Activated naive CD4-positive, alpha-beta T cell treated with anti-CD3 and anti-CD28 coated beads, Interleukin-2, amount 50 U/mL, for 72 hours (primary cell): ENCODE data around the gene MTG2. TPM values are rescaled to one million over a fixed set of nuclear protein-coding genes. Genes with fewer than 3 reads are reported as not detected.

Experiments
- ATAC-seq, 2 donors: fragments of 150-1000 bp; cut with Tn5 transposase; 2 replicates each; pipeline ENCODE4 v1.10.0; 2021; ENCODE audit warnings: mild to moderate bottlenecking in 2 of 2, moderate library complexity in 2 of 2
- DNase-seq, 2 donors: peaks; one replicate each; pipeline ENCODE4 v3.0.0; 2021 to 2022; ENCODE audit warnings: low spot score in 2 of 2
- H3K27ac Mint-ChIP-seq, 2 donors: one replicate each; pipeline ENCODE4 v1.8.0; 2022; ENCODE audit warnings: mild to moderate bottlenecking in 2 of 2, mixed read lengths in 2 of 2
- H3K36me3 Mint-ChIP-seq, 2 donors: one replicate each; pipeline ENCODE4 v1.8.0; 2022; ENCODE audit warnings: mixed read lengths in 2 of 2
- H3K9me3 Mint-ChIP-seq, 2 donors: one replicate each; pipeline ENCODE4 v1.8.0; 2022; ENCODE audit warnings: mixed read lengths in 2 of 2
- total RNA-seq, 2 donors: library from RNA; stranded (reverse); gene quantifications; one replicate each; pipeline ENCODE4 v1.2.3, GENCODE V29; 2022

The MTG2 gene
- total RNA-seq, 2 donors from 2014 or later, result 33.9 to 39.5 TPM

DNA sequence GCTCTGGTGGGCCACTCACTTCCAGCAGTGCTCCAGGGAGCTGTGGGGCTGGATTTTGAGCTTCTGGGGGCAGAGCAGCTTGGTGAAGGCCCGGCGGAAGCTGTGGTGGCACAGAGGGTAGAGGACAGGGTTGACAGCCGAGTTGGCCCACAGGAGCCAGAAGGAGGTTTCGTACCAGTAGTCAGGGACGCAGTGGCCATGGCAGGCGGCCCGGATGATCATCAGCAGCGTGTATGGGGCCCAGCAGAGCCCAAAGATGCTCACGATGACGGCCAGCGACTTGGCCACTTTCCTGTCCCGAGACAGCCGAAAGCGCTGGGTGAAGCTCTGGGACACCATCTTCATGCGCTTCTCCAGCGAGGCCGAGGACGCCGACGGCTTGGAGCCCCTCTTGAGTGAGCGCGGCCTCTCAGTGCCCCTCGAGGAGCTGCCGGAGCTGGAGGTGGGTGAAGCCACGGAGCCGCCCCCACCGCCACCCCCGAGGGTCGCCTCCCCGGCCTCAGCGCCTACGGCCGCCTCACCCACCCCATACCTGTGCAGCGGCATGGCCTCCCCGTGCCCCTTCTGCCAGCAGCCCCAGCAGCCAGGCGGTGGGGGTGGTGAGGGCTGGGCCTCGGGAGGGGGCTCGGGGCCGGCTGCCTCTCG lies 33.3 kb downstream of the MTG2 start:
- DNase-seq (no peak), ATAC-seq (no peak)
- H3K27ac Mint-ChIP-seq, result no peak overlapping the region
- no peaks in the 10 kb centered on the region for H3K36me3 Mint-ChIP-seq
- no peaks in the 10 kb centered on the region for H3K9me3 Mint-ChIP-seq

DNA sequence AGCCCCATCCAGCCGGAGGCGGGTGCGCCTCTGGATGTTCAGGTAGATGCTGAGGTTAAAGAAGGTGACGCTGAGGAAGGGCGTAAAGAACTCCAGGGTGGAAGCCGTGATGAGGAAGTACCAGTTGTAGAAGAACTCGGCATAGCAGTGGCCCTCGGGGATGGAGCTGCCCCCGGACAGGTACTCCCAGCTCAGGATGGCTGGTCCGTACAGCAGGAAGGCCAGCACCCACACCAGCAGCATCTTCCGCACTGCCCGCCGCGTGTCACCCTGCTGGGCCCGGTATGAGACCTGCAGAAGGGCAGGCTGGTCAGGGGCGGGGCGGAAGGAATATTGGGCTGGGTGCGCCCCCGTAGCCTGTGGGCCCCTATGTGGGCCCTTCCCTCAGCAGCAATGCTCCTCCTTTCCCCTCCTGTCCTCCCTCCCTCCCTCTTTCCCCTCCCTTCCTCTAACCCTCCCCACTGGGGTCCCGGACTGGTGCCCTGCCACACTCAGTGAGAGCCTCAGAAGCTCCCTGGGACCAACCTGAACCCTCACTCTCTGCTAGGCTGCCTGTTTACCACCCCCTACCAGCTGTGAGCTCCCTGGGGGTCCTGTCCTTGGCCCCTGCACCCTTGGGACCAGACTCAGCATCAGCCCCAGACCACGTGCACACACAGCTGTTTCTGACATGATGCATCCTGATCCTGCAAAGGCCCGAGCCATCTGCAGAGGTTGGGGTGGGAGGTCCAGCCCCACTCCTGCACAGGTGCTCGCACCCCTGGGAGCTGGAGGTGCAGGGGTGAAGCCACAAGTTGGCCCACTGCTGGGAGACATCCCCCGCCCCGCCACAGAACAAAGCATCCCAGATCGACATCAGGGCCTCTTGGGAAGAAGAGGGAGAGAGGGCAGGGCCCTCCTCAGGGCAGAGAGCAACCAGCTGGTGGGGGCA lies 34.1 kb downstream of the MTG2 start:
- Mint-ChIP-seq H3K36me3 (no peaks in the 10 kb centered on the region), H3K27ac (no peak overlapping the region), H3K9me3 (no peaks in the 10 kb centered on the region)
- DNase-seq, result no peak
- ATAC-seq, result no peak

DNA sequence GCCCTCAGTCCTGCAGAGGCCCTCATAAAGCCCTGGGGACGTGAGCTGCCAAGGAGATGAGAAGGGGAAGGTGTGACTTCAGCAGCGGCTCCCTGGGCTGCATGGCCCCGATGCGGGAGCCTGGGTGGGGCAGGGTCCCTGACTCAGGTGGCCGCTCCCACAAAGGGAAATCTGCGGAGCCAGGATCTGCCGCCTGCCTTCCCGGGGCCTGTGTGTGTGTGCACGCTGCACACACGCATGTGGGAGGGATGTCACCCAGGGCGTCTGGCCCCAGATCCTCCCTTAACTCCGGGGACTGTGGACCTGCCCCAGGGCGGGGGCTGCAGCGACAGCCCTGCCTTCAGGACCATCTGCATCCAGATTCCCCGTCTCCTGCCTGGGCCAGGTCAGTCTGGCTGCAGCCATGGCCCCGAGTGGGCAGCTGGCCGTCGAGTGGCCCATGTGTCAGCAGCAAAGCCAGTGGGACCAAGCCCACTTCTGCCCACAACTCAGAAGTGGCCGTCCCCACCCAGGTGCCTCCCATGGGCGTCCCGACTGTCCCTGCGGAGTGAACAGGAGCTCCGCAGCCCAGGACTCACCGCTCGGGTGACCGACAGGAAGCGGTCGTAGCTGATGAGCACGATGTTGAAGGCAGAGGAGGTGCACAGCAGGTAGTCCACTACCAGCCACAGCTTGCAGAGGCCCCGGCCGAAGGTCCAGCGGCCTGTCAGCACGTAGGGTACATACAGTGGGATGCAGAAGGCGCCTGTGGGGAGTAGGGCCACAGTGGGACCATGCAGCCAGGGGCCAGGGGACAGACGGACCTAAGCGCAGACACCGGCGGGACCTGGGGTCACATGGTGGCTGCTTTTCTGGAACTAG lies 35.3 kb downstream of the MTG2 start:
- Mint-ChIP-seq H3K36me3 (no peaks in the 10 kb centered on the region), H3K27ac (no peak overlapping the region), H3K9me3 (no peaks in the 10 kb centered on the region)
- DNase-seq, result no peak
- no peak for ATAC-seq

DNA sequence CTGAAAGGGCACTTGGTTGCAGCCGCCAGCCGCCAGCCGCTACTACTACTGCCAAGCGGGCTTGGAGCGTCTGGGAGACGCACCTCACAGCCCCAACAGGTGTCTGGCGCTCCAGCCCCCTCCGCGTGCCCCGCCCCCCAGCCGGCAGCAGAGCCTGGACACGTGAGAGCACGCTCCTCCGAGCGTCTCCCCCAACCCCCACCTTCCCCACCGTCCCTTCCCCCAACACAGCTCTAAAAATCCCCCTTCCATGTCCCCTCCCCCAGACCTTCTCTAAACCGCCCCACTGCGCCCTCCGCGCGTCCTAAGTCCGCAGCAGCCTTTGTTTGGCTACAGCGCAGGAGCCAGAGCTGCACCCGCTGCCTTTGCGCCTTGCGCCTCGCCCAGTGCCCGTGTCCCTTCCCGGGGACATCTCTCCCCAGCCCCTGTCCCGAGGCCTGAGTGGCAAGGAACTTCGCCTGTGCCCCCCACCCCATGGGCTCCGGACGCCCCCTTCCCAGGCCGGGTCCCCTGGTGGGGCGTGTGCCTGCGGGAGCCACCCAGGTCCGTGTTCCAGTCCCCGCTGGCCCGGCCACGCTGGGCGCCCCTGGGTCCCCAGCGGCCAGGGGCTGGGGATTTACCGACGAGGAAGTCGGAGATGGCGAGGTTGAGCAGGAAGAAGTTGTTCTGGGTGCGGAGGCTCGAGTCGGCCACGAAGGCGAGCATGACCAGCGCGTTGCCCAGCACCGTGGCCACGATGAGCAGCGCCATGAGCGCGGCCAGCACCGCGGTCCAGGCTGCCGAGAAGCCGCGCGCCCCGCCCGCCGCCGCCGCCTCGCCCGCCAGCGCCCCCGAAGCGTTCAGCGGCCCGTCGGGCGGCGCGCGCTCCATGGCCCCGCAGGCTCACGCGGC lies 36.5 kb downstream of the MTG2 start:
- Mint-ChIP-seq H3K36me3 (no peaks in the 10 kb centered on the region), H3K27ac (no peak overlapping the region), H3K9me3 (no peaks in the 10 kb centered on the region)
- no peak for DNase-seq
- no peak for ATAC-seq

- Mint-ChIP-seq H3K36me3 (no peaks in the 10 kb centered on the region), H3K9me3 (no peaks in the 10 kb centered on the region), H3K27ac (no peak within 1 kb of the TSS)
- DNase-seq, result peak in 1 of 2 donors; percentile 60
- peak; percentile 65 to 81 for ATAC-seq
These were observed 37.3 kb downstream of the MTG2 start, which contains the start of gene HRH3 for GRCh38 chr20:62219992-62220665. TSS of gene HRH3 (minus strand) at chr20:62220278. CDS start at chr20:62219970, 308 bp downstream.

GRCh38 chr20:62220666-62221568 lies 38.1 kb downstream of the MTG2 start:
- H3K9me3 Mint-ChIP-seq, result no peaks in the 10 kb centered on the region
- DNase-seq, result no peak
- ATAC-seq, result no peak
- no peaks in the 10 kb centered on the region for H3K36me3 Mint-ChIP-seq
- H3K27ac Mint-ChIP-seq, result no peak overlapping the region

- Mint-ChIP-seq H3K36me3 (no peaks in the 10 kb centered on the region), H3K9me3 (no peaks in the 10 kb centered on the region), H3K27ac (no peak overlapping the region)
- ATAC-seq (no peak), DNase-seq (no peak)
These were observed 39.5 kb downstream of the MTG2 start for GRCh38 chr20:62222266-62222850.

GRCh38 chr20:62222972-62223371 lies 40.1 kb downstream of the MTG2 start:
- no peak for ATAC-seq
- H3K27ac Mint-ChIP-seq, result no peak overlapping the region
- no peak for DNase-seq
- no peaks in the 10 kb centered on the region for H3K36me3 Mint-ChIP-seq
- no peaks in the 10 kb centered on the region for H3K9me3 Mint-ChIP-seq

DNA sequence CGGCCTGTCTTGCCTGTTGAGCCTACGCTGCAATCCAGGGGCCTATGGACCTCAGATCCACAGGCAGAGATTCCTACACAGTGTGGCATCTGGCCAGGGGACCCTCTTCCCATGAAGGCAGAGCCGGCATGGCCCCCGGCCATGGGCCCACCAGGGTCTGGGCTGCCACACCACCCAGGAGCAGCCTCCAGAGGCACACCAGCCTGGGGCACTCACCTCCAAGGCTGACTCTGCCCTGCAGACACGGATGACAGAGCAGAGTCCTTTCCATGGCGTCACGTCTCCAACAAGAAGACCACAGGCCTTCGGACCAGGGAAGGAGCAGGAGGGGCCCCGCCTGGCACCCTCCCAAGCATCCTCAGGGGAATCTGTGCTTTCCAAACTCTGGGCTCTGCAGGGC lies 40.7 kb downstream of the MTG2 start:
- ATAC-seq, result no peak
- Mint-ChIP-seq H3K27ac (no peak overlapping the region), H3K9me3 (no peaks in the 10 kb centered on the region), H3K36me3 (no peaks in the 10 kb centered on the region)
- no peak for DNase-seq

DNA sequence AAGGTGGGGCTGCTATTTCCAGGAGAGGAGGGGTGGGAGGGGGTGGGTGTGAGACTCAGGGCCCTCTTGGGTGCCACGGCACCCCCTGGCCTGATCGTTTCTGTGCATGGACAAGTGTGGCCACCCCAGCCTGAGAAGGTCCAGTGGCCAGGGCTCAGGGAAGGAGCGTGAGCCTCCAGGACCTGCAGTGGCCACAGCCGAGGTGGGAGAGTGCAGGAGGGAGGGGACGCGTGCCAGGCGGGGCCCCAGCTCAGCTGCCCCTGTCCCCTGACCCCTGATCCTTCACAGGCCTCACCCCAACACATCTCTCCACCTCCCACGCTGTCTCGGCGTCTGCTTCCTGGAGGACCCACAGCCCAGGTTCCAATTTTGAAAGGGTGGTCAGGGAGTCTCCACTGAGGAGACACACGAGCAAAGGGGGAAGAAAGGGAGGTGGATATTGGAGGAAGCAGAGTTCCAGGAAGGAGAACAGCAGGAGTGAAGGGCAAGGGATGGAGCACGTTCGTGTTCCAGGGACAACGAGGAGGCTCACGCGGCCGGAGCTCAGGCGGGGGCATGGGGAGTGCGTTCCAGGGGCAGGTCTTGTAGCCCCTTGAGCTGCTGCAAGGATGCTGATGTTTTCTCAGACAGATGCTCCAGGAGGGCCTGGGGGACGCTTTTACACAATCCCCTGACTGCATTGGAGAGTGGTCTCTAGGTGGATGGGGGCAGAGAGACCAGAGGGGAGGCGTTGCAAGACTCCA lies 41.5 kb downstream of the MTG2 start:
- Mint-ChIP-seq H3K36me3 (no peaks in the 10 kb centered on the region), H3K27ac (no peak overlapping the region), H3K9me3 (no peaks in the 10 kb centered on the region)
- ATAC-seq (no peak), DNase-seq (no peak)

DNA sequence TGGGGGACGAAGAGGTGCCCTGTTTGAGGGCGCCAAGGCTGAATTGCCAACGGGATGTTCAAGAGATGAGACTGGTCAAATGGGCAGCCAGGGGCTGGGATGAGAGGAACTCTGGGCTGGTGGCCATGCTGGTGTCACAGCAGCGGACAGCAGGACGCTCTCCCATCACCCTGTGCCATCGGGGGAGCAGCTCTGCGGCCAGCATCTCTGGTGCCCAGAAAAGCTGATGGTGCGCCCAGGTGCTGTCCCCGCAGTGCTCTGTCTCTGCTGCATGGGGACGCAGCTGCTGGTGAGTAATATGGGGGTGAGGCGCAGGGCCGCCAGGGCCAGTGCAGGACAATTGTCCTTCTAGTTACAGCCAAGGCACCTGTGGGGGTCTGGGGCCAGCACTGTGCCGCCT lies 42.2 kb downstream of the MTG2 start:
- no peaks in the 10 kb centered on the region for H3K36me3 Mint-ChIP-seq
- H3K27ac Mint-ChIP-seq, result no peak overlapping the region
- no peak for ATAC-seq
- no peaks in the 10 kb centered on the region for H3K9me3 Mint-ChIP-seq
- DNase-seq, result no peak

- ATAC-seq, result no peak
These were observed 43.2 kb downstream of the MTG2 start for GRCh38 chr20:62225820-62226635.

More at GRCh38 chr20:62225820-62226635, 43.2 kb downstream of the MTG2 start:
- DNase-seq, result no peak
- Mint-ChIP-seq H3K36me3 (no peaks in the 10 kb centered on the region), H3K27ac (no peak overlapping the region), H3K9me3 (no peaks in the 10 kb centered on the region)
